ENCODE data around the gene TRIB2. TPM values are rescaled to one million over a fixed set of nuclear protein-coding genes. Genes with fewer than 3 reads are reported as not detected.

The TRIB2 gene
- total RNA-seq, 6 experiments from 2014 or later, result 9.1 to 24.4 (median 15.3) TPM

DNA sequence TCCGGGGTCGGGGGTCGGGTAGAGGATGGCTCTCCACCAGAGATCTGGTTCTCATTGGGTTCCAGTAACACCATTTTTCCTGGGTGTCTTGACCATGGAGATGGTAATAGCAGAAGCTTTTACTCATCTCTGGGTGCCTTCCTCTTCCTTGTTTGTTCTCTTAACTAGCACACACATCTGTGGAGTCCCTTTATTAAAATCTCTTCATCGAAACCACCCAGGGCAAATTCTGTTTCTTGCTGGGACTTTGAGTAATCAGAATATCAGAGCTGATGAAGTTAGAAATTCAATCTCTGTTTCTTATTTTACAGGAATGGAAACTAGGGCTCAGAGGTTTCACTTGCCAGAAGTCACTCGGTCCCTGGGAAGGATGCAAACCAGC is 15.0 kb upstream of the TRIB2 start:
- no peak for TF ChIP-seq POLR2A (IDR thresholded peaks at IDR 0.05)
- TF ChIP-seq, protein P1, sequence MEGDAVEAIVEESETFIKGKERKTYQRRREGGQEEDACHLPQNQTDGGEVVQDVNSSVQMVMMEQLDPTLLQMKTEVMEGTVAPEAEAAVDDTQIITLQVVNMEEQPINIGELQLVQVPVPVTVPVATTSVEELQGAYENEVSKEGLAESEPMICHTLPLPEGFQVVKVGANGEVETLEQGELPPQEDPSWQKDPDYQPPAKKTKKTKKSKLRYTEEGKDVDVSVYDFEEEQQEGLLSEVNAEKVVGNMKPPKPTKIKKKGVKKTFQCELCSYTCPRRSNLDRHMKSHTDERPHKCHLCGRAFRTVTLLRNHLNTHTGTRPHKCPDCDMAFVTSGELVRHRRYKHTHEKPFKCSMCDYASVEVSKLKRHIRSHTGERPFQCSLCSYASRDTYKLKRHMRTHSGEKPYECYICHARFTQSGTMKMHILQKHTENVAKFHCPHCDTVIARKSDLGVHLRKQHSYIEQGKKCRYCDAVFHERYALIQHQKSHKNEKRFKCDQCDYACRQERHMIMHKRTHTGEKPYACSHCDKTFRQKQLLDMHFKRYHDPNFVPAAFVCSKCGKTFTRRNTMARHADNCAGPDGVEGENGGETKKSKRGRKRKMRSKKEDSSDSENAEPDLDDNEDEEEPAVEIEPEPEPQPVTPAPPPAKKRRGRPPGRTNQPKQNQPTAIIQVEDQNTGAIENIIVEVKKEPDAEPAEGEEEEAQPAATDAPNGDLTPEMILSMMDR (IDR thresholded peaks at IDR 0.05), result no peak
- WGBS (ENCODE audit: insufficient coverage, low coverage, low lambda C conversion rate, missing lambda C conversion rate), result 76% methylated on average over 4 of the region's 5 CpGs

GRCh38 chr2:12702168-12703121 is 14.3 kb upstream of the TRIB2 start:
- no peaks in the 10 kb centered on the region for H3K9me3 ChIP-seq
- H3K4me3 ChIP-seq, result no peak overlapping the region
- DNase-seq, result no peak
- H3K27me3 ChIP-seq, result no peaks in the 10 kb centered on the region
- H3K27ac ChIP-seq, result no peak overlapping the region
- ATAC-seq, result peak in 1 of 4 donors; percentile 32
- no peaks in the 10 kb centered on the region for H3K36me3 ChIP-seq
- TF ChIP-seq, protein P1 (IDR thresholded peaks at IDR 0.05), result no peak
- no peak for TF ChIP-seq POLR2A (IDR thresholded peaks at IDR 0.05)
- intact Hi-C loops (cut with DNase I), result no loop called here
- WGBS (ENCODE audit: insufficient coverage, low coverage, low lambda C conversion rate, missing lambda C conversion rate), result 60% methylated on average over 7 of the region's 7 CpGs
- H3K4me1 ChIP-seq, result no peaks in the 10 kb centered on the region

More for the DNA sequence above, 15.0 kb upstream of the TRIB2 start:
- H3K4me3 ChIP-seq, result no peak overlapping the region
- intact Hi-C loops (cut with DNase I), result no loop called here
- H3K27ac ChIP-seq, result no peak overlapping the region
- no peaks in the 10 kb centered on the region for H3K4me1 ChIP-seq
- H3K27me3 ChIP-seq, result no peaks in the 10 kb centered on the region
- DNase-seq (no peak), ATAC-seq (no peak)
- H3K9me3 ChIP-seq, result no peaks in the 10 kb centered on the region
- no peaks in the 10 kb centered on the region for H3K36me3 ChIP-seq

- Histone ChIP-seq H3K36me3 (no peaks in the 10 kb centered on the region), H3K4me1 (no peaks in the 10 kb centered on the region), H3K9me3 (no peaks in the 10 kb centered on the region), H3K4me3 (no peak overlapping the region), H3K27ac (no peak overlapping the region), H3K27me3 (no peaks in the 10 kb centered on the region)
- intact Hi-C loops (cut with DNase I), result no loop called here
- TF ChIP-seq POLR2A (IDR thresholded peaks at IDR 0.05), result no peak
- TF ChIP-seq, protein P1 (IDR thresholded peaks at IDR 0.05), result no peak
- DNase-seq, result no peak
- ATAC-seq, result no peak
Observed at GRCh38 chr2:12704378-12704777, 12.4 kb upstream of the TRIB2 start.

DNA sequence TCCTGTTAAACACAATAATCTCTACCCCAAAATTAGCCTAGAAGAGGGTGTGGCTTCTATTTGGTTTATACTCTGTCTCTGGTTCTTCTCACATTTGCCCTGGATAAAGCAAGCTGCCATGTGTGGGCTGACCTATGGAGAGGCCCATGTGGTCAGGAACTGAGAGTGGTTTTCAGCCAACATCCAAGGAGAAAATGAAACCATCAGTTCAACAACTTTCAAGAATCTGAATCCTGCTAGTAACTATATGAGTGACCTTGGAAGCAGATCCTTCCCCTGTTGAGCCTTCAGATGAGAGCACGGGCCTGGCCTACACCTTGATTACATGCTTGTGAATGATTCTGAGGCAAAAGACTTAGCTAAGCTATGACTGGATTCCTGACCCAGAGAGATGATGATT is 11.5 kb upstream of the TRIB2 start:
- intact Hi-C loops (cut with DNase I), result no loop called here
- TF ChIP-seq, protein P1 (IDR thresholded peaks at IDR 0.05), result no peak
- TF ChIP-seq POLR2A (IDR thresholded peaks at IDR 0.05), result no peak
- no peak for DNase-seq
- 89% methylated on average over 1 of the region's 1 CpG for WGBS (ENCODE audit: insufficient coverage, low coverage, low lambda C conversion rate, missing lambda C conversion rate)
- no peaks in the 10 kb centered on the region for H3K36me3 ChIP-seq
- H3K9me3 ChIP-seq, result no peaks in the 10 kb centered on the region
- no peaks in the 10 kb centered on the region for H3K4me1 ChIP-seq
- H3K4me3 ChIP-seq, result no peak overlapping the region
- H3K27me3 ChIP-seq, result no peaks in the 10 kb centered on the region
- no peak overlapping the region for H3K27ac ChIP-seq
- ATAC-seq, result no peak

All from right lobe of liver (tissue), 6 donors.